GM03348 (cell line): Measurements from ENCODE around the gene SNCA.

Source experiments
- DNase-seq: peaks from one replicate; pipeline ENCODE4 v3.0.0; 2012; ENCODE audit warnings: low spot score

Gene SNCA

DNA sequence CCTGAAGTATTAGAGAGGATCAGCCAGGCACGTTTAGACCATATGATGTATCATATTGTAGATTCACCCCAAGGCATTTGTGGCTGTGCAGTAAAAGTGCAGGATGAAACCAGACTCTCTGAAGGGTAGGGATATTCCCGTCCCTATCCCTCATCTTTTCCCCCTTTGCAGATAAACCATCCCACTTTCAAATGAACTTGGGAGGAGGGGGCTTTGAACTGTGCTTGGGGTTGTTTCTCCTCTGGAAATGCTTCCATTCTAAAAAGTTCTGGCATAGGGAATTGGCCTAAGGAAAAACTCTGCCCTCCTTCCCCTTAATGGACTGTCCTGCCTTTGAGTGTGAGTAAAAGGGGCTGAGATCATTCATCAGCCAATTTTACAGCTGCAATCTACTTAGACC is 23.8 kb downstream of the SNCA start:
- no peak for DNase-seq

GRCh38 chr4:89807441-89808140 is 29.4 kb downstream of the SNCA start:
- DNase-seq = no peak

GRCh38 chr4:89805297-89805696 is 31.7 kb downstream of the SNCA start:
- no peak for DNase-seq

GRCh38 chr4:89803915-89804314 is 33.0 kb downstream of the SNCA start:
- DNase-seq = no peak

DNA sequence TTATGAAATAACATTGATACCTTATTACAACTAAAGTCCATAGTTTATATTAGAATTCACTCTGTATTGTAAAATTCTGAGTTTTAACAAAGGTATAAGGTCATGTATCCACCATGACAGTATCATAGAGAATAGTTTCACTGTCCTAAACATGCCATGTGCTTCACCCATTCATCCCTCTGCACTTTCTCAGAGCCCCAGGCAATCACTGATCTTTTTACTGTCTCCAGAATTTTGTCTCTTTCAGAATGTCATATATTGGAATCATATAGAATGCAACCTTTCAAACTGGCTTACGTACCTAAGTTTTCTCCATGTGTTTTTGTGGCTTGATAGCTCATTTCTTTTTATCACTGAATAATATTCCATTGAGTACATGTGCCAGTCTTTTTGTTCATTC is 33.9 kb downstream of the SNCA start:
- no peak for DNase-seq

GRCh38 chr4:89800527-89801103 is 36.3 kb downstream of the SNCA start:
- no peak for DNase-seq

GRCh38 chr4:89800012-89800516 is 36.9 kb downstream of the SNCA start:
- peak; percentile 9 for DNase-seq

DNA sequence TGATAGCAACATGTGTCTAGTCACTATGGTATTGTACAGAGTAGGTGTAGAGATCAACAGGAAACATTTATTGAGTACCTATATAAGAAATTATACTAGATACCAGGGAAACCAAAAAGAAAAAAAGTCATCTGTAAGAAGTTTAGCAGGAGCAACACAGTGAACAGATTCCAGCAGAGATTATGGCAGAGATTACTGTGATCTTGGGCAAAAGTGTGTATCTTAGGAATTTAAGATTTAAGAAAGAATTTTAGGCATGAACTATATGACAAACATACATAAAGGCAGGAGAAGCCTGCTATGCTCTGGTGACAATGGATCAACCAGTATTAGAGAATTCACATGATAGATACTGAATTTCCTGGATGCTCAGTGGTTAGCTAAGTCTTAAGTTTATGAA is 37.9 kb downstream of the SNCA start:
- DNase-seq = no peak

DNA sequence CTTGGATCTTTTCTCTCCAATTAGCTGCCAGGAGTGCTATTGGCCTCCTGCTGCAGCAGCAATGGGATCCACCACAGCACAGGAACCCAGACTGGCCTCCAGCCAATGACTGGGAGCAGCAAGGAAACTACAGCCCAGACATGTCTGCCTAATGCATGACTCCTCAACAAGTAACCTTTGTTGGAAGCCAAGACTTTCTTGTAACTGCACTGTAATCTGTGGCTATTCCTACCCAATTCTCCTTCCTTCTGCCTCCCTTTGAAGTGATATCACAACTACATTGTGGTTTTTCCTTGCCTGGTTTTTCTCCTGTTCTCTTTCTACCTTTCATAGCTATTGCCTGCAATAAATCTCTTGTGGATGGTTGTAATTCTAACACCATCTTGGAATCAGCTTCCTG is 39.8 kb downstream of the SNCA start:
- DNase-seq = peak; percentile 15

GRCh38 chr4:89788206-89789072 is 48.5 kb downstream of the SNCA start:
- DNase-seq = no peak

- no peak for DNase-seq
Observed at GRCh38 chr4:89784686-89785231, 52.2 kb downstream of the SNCA start.

DNA sequence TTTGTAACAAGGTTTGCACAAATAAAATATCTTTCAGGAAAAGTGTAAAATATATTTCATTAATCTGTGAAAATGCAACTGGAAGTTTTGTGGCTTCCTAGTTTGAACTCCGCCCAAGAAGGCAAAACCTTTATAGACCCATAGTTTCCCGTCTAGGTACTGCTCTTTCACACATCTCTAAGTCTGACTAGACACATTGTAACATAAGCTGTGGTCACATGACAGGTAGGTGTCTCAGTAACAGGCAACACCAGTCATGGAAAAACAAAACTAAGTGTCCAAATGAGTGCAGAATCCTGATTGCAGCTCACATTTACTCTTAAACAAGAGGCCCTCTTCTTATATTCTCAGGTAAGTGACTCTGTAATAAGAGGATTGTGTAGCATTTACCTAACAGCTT is 55.6 kb downstream of the SNCA start:
- no peak for DNase-seq

DNA sequence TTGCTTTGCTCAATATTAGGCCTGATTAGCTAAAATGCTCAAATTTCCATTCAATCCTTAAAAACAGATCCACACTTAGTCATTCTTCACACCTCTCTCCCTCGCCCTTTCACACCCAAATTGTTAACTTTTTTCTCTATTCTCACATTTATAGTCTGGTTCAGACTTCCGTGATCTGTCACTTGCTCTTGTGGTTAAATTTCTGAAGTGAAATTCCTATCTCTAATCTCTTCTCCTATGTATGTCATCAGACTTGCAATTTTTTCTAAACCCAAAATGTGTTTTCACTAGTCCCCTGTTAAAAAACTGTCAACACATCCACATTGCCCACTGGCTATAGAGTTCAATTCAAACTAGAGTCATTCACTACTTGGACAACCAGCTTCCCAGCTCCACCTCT is 63.2 kb downstream of the SNCA start:
- DNase-seq = no peak

GRCh38 chr4:89769856-89770255 is 67.1 kb downstream of the SNCA start:
- DNase-seq = no peak

DNA sequence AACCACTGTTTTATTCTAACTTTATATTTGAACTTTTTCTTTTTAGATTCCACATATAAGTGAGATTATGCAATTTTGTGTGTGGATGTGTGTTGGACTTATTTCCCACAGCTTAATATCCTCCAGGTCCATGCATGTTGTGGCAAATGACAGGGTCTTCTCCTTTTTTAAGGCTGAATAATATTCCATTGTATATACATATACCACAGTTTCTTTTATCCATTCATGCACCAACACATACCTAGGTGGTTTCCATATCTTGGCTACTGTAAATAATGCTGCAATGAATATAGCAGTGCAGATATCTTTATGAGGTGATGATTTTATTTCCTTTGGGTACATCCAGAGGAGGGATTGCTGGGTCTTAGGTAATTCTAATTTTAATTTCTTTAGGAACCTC is 69.0 kb downstream of the SNCA start:
- DNase-seq = no peak

DNA sequence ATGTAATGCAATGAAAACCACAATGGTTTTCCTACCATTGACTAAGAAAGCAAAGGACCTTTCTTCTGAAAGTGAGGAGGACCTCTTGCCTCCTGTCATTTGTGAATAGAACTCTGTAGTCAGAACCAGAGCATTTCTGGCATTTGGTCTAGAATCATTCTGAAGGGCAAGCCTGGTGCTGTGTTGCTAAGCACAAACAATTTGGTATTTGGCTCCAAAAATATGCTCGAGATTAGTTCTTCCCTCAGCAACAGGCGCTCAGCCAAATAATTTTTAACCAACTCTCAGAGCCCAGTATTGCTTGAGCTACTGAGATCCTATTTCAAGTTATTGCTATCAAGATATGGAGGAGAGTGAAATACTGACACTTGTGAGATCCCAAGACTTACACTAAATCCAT is 71.0 kb downstream of the SNCA start:
- peak; percentile 51 for DNase-seq

GRCh38 chr4:89765528-89765927 is 71.4 kb downstream of the SNCA start:
- no peak for DNase-seq

DNA sequence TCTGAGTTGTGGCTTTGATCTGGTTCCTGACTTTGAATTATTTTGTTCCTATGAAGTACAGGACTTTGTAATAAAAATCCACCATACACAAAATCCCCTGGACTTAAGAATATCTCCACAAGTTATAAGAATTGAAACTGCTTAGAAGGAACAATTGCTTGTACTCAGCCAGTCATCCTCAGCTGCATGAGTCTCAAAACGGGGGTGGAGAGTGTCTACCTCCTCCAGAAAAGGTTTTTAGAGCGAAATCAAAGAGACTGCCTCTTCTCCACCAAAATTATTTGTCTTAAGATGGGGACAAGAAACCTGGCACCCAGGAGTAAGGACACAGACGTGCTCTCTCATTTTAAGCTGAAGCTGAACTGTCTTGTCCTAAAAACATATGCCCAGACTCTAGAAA is 74.7 kb downstream of the SNCA start:
- DNase-seq = no peak

DNA sequence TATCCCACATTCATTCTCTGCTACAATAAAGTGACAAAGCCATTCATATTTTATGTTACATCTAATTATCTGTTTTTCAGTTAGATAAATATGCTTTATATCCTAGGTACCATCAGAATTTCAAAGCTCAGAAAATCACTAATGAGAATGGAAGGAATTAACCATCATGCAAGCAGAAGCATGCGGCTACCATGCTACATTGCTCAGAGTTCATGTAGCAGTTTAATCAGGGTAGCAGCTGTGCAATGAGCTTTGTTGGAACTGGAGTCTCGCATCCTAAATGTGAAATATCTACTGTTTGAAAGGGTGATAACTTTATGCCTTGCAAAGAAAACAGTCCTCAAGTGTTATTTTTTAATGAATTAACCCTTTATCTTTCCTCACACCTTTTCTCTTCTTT is 77.5 kb downstream of the SNCA start:
- DNase-seq = no peak

GRCh38 chr4:89757154-89757719 is 79.7 kb downstream of the SNCA start:
- no peak for DNase-seq

DNA sequence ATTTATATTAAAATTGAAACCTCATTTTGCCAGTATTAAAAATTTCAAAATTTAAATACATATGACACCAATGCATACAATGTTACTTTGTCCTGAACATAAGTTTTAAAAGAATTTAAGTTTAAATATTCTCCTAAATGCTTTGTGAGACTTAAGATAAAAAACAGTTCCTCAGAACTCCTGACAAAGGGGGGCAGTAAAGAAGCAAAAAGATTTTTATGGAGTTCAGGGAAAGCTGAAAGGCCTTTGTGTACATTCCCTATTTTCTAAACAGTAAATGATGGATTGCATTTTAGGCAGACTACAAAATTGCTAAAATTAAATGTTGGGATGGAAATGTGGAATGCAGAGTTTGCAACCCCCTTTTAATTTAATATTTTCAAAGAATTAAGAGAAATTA is 81.7 kb downstream of the SNCA start:
- DNase-seq = peak; percentile 13

DNA sequence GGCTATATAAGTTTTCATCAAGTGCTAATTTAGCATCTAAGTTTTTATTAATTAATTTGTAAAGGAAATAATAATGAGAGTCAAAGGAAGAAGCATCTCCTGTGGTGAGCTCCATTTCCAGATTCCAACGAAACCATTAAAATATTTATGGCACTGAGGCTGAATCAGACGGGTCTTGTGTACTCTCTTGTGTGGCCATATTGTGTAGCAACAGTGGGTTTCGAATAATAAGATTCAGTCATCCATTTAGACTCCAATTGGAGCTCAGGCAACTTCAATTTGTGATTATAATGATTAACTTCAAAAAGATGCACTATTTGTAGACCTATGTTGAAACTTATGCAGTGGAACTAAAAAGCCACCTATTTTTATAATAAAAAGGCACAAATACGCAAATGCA is 82.4 kb downstream of the SNCA start:
- no peak for DNase-seq
